GM18511 (cell line): ENCODE measurements around the gene NCR2.
A peak's percentile ranks its signal among the peaks of the same experiment; 100 is the strongest.
"Not testable (repeated sequence)": the region's sequence is repeated elsewhere in the genome, so short reads cannot be mapped to it uniquely, and the experiment has no call there.

Experiments used
- ATAC-seq: cut with Tn5 transposase; IDR thresholded peaks from one replicate; pipeline ENCODE4 v1.9.1; 2021; ENCODE audit warnings: mild to moderate bottlenecking, moderate library complexity; ENCODE audit not compliant: unreplicated experiment

The NCR2 gene

GRCh38 chr6:41335296-41335695, at the start of gene NCR2:
Gene NCR2 (plus strand): TSS chr6:41335608. CDS start chr6:41335877, 269 bp downstream.
- ATAC-seq, result no peak

- no peak for ATAC-seq
These were observed 48.7 kb upstream of the NCR2 start, which contains the start of gene TREM1 for GRCh38 chr6:41286544-41287346. Gene TREM1 (minus strand): TSS chr6:41286682. CDS start chr6:41286655, 27 bp downstream.

- no peak for ATAC-seq
These were observed 47.2 kb upstream of the NCR2 start for GRCh38 chr6:41288030-41288753.

GRCh38 chr6:41288754-41289129, 46.7 kb upstream of the NCR2 start:
- ATAC-seq, result no peak

- ATAC-seq, result no peak
These were observed 45.6 kb upstream of the NCR2 start for GRCh38 chr6:41289815-41290214.

- no peak for ATAC-seq
These were observed 43.7 kb upstream of the NCR2 start for GRCh38 chr6:41291717-41292116.

GRCh38 chr6:41294214-41294872, 41.1 kb upstream of the NCR2 start:
- no peak for ATAC-seq

- ATAC-seq, result not testable (repeated sequence)
These were observed 38.2 kb upstream of the NCR2 start for GRCh38 chr6:41297248-41297647.

- no peak for ATAC-seq
These were observed 36.5 kb upstream of the NCR2 start for GRCh38 chr6:41298785-41299502.

- no peak for ATAC-seq
These were observed 32.8 kb upstream of the NCR2 start for GRCh38 chr6:41302638-41303037.

GRCh38 chr6:41306187-41306854, 29.1 kb upstream of the NCR2 start:
- ATAC-seq, result no peak

- no peak for ATAC-seq
These were observed 20.2 kb upstream of the NCR2 start for GRCh38 chr6:41315203-41315602.

- no peak for ATAC-seq
These were observed 19.3 kb upstream of the NCR2 start for GRCh38 chr6:41315943-41316620.

GRCh38 chr6:41318261-41318653, 17.2 kb upstream of the NCR2 start:
- ATAC-seq, result no peak

GRCh38 chr6:41318654-41319565, 16.5 kb upstream of the NCR2 start:
- ATAC-seq, result peak; percentile 95

GRCh38 chr6:41321183-41321582, 14.2 kb upstream of the NCR2 start:
- no peak for ATAC-seq

GRCh38 chr6:41325446-41326066, 9.9 kb upstream of the NCR2 start:
- ATAC-seq, result no peak

GRCh38 chr6:41326092-41326491, 9.3 kb upstream of the NCR2 start:
- no peak for ATAC-seq
